Liver (tissue), 9 donors: ENCODE results near the gene SLC6A3. TPM values are rescaled to one million over a fixed set of nuclear protein-coding genes. Genes with fewer than 3 reads are reported as not detected.

Source experiments
- DNase-seq: peaks from one replicate; pipeline ENCODE4 v3.0.0-alpha.2; 2017; ENCODE audit warnings: low spot score
- H3K27ac ChIP-seq, 2 donors: one replicate each; pipeline ENCODE4 v1.7.0; 2013; ENCODE audit warnings: inconsistent platforms in 2 of 2, low read length in 2 of 2, control low read depth in 1 of 2, low read depth in 1 of 2, mild to moderate bottlenecking in 1 of 2
- H3K27me3 ChIP-seq, 4 donors: one replicate each; pipeline versions ENCODE4 v1.6.1 to v1.7.0; 2013; ENCODE audit warnings: low read length in 3 of 4, inconsistent platforms in 1 of 4, mild to moderate bottlenecking in 1 of 4, moderate library complexity in 1 of 4; ENCODE audit not compliant: control insufficient read depth in 4 of 4, insufficient read depth in 4 of 4
- H3K36me3 ChIP-seq, 4 donors: one replicate each; pipeline versions ENCODE4 v1.6.1 to v1.7.0; 2013; ENCODE audit warnings: low read length in 3 of 4, mild to moderate bottlenecking in 3 of 4, low read depth in 1 of 4, moderate library complexity in 1 of 4; ENCODE audit not compliant: control insufficient read depth in 4 of 4, insufficient read depth in 3 of 4
- H3K4me1 ChIP-seq, 4 donors: one replicate each; pipeline versions ENCODE4 v1.6.1 to v1.7.0; 2013; ENCODE audit warnings: low read length in 3 of 4, mild to moderate bottlenecking in 3 of 4, moderate library complexity in 1 of 4; ENCODE audit not compliant: control insufficient read depth in 4 of 4, insufficient read depth in 4 of 4
- H3K4me3 ChIP-seq, 3 donors: one replicate each; pipeline versions ENCODE4 v1.6.1 to v1.7.0; 2013; ENCODE audit warnings: low read length in 3 of 3, control low read depth in 1 of 3, low read depth in 1 of 3, mild to moderate bottlenecking in 1 of 3
- H3K9ac ChIP-seq, 2 donors: one replicate each; pipeline ENCODE4 v1.7.0; 2013; ENCODE audit warnings: low read length in 2 of 2, mild to moderate bottlenecking in 2 of 2, moderate library complexity in 2 of 2, control low read depth in 1 of 2, low read depth in 1 of 2
- H3K9me3 ChIP-seq, 4 donors: one replicate each; pipeline versions ENCODE4 v1.6.1 to v1.7.0; 2013; ENCODE audit warnings: low read length in 3 of 4; ENCODE audit not compliant: control insufficient read depth in 4 of 4
- EGR1 ChIP-seq, 2 donors: IDR thresholded peaks; 2 replicates each; pipeline ENCODE4 v1.6.1; 2016 to 2018; ENCODE audit warnings: antibody characterized with exemption in 2 of 2, low read depth in 2 of 2
- FOXA1 ChIP-seq: IDR thresholded peaks from 2 replicates; pipeline ENCODE4 v1.6.1; 2016; ENCODE audit warnings: antibody characterized with exemption
- FOXA2 ChIP-seq: IDR thresholded peaks from 2 replicates; pipeline ENCODE4 v1.6.1; 2016; ENCODE audit warnings: antibody characterized with exemption
- GABPA ChIP-seq, 2 donors: IDR thresholded peaks in 1 of 2; conservative IDR thresholded peaks in 1 of 2; 2 replicates each; pipeline ENCODE4 v1.6.1; 2016; ENCODE audit warnings: antibody characterized with exemption in 2 of 2, mild to moderate bottlenecking in 1 of 2, moderate library complexity in 1 of 2
- HNF4A ChIP-seq, 2 donors: conservative IDR thresholded peaks; 2 replicates each; pipeline ENCODE4 v1.6.1; 2016; ENCODE audit warnings: antibody characterized with exemption in 2 of 2, mild to moderate bottlenecking in 2 of 2
- HNF4G ChIP-seq: IDR thresholded peaks from 2 replicates; pipeline ENCODE4 v1.6.1; 2016; ENCODE audit warnings: antibody characterized with exemption
- JUND ChIP-seq, 2 donors: IDR thresholded peaks; 2 replicates each; pipeline ENCODE4 v1.6.1; 2016; ENCODE audit warnings: antibody characterized with exemption in 2 of 2
- NR2F2 ChIP-seq: IDR thresholded peaks from 2 replicates; pipeline ENCODE4 v1.6.1; 2016; ENCODE audit warnings: antibody characterized with exemption
- RAD21 ChIP-seq, 2 donors: IDR thresholded peaks; 2 replicates each; pipeline ENCODE4 v1.6.1; 2016; ENCODE audit warnings: antibody characterized with exemption in 2 of 2, mild to moderate bottlenecking in 2 of 2
- RXRA ChIP-seq, 2 donors: IDR thresholded peaks; 2 replicates each; pipeline ENCODE4 v1.6.1; 2017 to 2018; ENCODE audit warnings: antibody characterized with exemption in 2 of 2, mild to moderate bottlenecking in 1 of 2
- SP1 ChIP-seq: IDR thresholded peaks from 2 replicates; pipeline ENCODE4 v1.6.1; 2018; ENCODE audit warnings: antibody characterized with exemption, mild to moderate bottlenecking
- TAF1 ChIP-seq: conservative IDR thresholded peaks from 2 replicates; pipeline ENCODE4 v1.6.1; 2016; ENCODE audit warnings: antibody characterized with exemption, mild to moderate bottlenecking
- YY1 ChIP-seq: IDR thresholded peaks from 2 replicates; pipeline ENCODE4 v1.6.1; 2016; ENCODE audit warnings: antibody characterized with exemption, mild to moderate bottlenecking
- whole genome bisulfite sequencing: extraction: QIAGEN DNeasy Blood & Tissue Kit; methylation state at CpG from one replicate; pipeline ENCODE4 v1.1.7; 2013; 5-methylcytosine and 5-hydroxymethylcytosine counted together
- polyA plus RNA-seq, 2 donors: library from polyadenylated mRNA; stranded (reverse) in 1 of 2; unstranded in 1 of 2; fragments of 200-250 nt in 1 of 2; fragments of >200 nt in 1 of 2; fragmentation: Nextera tagmentation in 1 of 2; extraction: Ambion mirVana in 1 of 2; gene quantifications; one replicate each; pipeline versions ENCODE4 v1.2.1 to v1.2.3, GENCODE V29; 2013 to 2015
- total RNA-seq, 2 donors: library from RNA; depleted of rRNA; stranded (reverse); fragments of >200 nt; gene quantifications; one replicate each; pipeline ENCODE4 v1.2.3, GENCODE V29; 2014
- TF ChIP-seq, protein P1 (sequence below): IDR thresholded peaks from 2 replicates; pipeline ENCODE4 v1.6.1; 2016; ENCODE audit warnings: antibody characterized with exemption, mild to moderate bottlenecking
- TF ChIP-seq, protein P2 (sequence below): IDR thresholded peaks from 2 replicates; pipeline ENCODE4 v1.6.1; 2016; ENCODE audit warnings: antibody characterized with exemption
- TF ChIP-seq, protein P3 (sequence below): IDR thresholded peaks from 2 replicates; pipeline ENCODE4 v1.6.1; 2016; ENCODE audit warnings: antibody characterized with exemption
- TF ChIP-seq, protein P4 (sequence below): IDR thresholded peaks from 2 replicates; pipeline ENCODE4 v1.6.1; 2016; ENCODE audit warnings: antibody characterized with exemption
- donor health status: healthy.
- donor health status: healthy.
- donor health status: healthy.
- donor health status: healthy.
- donor health status: healthy.

Gene SLC6A3
- total and polyA plus RNA-seq, 4 donors: not detected

DNA sequence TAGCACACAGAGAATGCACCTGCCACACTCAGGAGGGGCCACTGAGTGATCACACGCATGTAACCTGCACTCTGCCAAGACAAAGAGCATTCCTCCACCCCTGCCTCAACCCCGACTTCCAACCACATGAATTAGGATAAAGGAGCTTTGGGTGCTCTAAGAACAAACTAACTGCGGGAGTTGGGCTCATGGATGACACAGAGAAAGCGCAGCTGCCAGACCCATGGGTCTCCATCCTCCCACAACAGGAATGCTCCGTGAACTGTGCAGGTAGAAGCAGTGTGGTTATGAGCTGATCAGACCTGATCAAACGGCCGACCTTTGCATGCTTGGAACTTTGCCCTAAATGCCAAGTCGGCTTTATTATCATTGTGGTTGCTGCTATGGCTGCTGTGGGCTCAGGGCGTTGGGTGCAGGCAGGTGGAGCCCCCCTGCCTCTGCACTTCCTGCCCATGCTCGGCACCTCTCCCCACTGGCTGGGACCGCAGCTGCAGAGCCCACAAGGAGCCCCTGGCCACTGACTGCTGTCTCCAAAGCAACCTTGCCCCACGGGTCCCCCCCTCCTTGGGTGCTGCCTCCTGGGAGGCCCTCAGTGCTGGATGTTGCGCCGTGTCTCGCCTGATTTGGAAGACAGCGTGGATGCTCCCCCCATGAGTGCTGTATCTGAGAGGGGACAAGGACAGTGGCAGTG is 2.6 kb upstream of the SLC6A3 start:
- WGBS: 52% methylated on average over 16 of the region's 16 CpGs
- H3K4me3 ChIP-seq: no peak overlapping the region

DNA sequence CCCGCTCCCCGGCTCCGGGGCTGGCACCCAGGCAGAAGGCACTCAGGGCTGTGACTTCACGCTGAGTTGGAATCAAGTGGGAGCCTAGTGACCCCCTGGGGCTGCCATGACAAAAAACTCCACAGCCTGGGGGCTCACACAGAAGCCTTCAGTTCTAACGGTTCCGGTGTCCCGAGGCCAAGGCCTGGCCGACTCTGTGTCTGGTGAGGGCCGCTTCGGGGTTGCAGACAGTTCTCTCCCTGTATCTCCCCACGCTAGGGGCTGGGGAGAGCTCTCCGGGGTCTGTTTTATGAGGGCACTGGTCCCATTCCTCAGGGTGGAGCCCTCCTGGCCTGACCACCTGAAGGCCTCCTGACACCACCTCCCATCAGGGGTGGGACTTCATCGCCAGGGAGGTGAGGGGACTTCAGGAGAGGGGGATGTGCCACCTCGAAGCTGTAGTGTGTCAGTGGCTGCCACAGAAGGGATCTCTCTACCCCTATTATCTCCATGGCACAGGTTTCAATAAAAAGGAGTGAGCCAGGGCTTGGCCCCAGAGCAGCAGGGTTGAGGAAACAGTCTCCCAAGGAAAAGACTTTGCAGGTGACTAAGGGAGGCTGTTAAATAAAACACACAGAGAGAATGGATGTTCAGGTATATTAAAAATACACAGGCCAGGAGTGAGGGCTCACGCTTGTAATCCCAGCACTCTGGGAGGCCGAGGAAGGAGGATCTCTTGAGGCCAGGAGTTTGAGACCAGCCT is 1.5 kb upstream of the SLC6A3 start:
- Histone ChIP-seq H3K36me3 (no peaks in the 10 kb centered on the region), H3K4me1 (peaks cover 6 to 11% (median 8%) of the 10 kb centered on the region in 4 donors), H3K27ac (no peak overlapping the region), H3K9me3 (no peaks in the 10 kb centered on the region), H3K4me3 (no peak overlapping the region), H3K27me3 (peaks cover 0 to 21% (median 13%) of the 10 kb centered on the region in 4 donors), H3K9ac (no peak overlapping the region)
- TF ChIP-seq FOXA2 (no peak), RXRA (IDR thresholded peaks at IDR 0.05) (no peak), GABPA (IDR thresholded peaks at IDR 0.05 in 1 of 2, conservative IDR thresholded peaks at IDR 0.05 in 1 of 2) (no peak), YY1 (no peak), EGR1 (IDR thresholded peaks at IDR 0.05; ENCODE audit: low read depth in 2 of 2) (no peak), RAD21 (IDR thresholded peaks at IDR 0.05) (no peak), HNF4A (conservative IDR thresholded peaks at IDR 0.05) (no peak), NR2F2 (no peak), TAF1 (no peak), FOXA1 (no peak), SP1 (no peak), HNF4G (no peak), JUND (IDR thresholded peaks at IDR 0.05) (no peak)
- TF ChIP-seq, protein P1, sequence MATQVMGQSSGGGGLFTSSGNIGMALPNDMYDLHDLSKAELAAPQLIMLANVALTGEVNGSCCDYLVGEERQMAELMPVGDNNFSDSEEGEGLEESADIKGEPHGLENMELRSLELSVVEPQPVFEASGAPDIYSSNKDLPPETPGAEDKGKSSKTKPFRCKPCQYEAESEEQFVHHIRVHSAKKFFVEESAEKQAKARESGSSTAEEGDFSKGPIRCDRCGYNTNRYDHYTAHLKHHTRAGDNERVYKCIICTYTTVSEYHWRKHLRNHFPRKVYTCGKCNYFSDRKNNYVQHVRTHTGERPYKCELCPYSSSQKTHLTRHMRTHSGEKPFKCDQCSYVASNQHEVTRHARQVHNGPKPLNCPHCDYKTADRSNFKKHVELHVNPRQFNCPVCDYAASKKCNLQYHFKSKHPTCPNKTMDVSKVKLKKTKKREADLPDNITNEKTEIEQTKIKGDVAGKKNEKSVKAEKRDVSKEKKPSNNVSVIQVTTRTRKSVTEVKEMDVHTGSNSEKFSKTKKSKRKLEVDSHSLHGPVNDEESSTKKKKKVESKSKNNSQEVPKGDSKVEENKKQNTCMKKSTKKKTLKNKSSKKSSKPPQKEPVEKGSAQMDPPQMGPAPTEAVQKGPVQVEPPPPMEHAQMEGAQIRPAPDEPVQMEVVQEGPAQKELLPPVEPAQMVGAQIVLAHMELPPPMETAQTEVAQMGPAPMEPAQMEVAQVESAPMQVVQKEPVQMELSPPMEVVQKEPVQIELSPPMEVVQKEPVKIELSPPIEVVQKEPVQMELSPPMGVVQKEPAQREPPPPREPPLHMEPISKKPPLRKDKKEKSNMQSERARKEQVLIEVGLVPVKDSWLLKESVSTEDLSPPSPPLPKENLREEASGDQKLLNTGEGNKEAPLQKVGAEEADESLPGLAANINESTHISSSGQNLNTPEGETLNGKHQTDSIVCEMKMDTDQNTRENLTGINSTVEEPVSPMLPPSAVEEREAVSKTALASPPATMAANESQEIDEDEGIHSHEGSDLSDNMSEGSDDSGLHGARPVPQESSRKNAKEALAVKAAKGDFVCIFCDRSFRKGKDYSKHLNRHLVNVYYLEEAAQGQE: no peak
- TF ChIP-seq, protein P2, sequence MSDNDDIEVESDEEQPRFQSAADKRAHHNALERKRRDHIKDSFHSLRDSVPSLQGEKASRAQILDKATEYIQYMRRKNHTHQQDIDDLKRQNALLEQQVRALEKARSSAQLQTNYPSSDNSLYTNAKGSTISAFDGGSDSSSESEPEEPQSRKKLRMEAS: no peak
- TF ChIP-seq, protein P3, sequence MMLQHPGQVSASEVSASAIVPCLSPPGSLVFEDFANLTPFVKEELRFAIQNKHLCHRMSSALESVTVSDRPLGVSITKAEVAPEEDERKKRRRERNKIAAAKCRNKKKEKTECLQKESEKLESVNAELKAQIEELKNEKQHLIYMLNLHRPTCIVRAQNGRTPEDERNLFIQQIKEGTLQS: no peak
- TF ChIP-seq, protein P4, sequence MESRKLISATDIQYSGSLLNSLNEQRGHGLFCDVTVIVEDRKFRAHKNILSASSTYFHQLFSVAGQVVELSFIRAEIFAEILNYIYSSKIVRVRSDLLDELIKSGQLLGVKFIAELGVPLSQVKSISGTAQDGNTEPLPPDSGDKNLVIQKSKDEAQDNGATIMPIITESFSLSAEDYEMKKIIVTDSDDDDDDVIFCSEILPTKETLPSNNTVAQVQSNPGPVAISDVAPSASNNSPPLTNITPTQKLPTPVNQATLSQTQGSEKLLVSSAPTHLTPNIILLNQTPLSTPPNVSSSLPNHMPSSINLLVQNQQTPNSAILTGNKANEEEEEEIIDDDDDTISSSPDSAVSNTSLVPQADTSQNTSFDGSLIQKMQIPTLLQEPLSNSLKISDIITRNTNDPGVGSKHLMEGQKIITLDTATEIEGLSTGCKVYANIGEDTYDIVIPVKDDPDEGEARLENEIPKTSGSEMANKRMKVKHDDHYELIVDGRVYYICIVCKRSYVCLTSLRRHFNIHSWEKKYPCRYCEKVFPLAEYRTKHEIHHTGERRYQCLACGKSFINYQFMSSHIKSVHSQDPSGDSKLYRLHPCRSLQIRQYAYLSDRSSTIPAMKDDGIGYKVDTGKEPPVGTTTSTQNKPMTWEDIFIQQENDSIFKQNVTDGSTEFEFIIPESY: no peak
- 43% methylated on average over 16 of the region's 16 CpGs for WGBS
- DNase-seq: no peak

More for the DNA sequence above, 2.6 kb upstream of the SLC6A3 start:
- Histone ChIP-seq H3K27ac (no peak overlapping the region), H3K27me3 (peaks cover 0 to 15% (median 12%) of the 10 kb centered on the region in 4 donors), H3K36me3 (no peaks in the 10 kb centered on the region), H3K9me3 (no peaks in the 10 kb centered on the region), H3K9ac (no peak overlapping the region), H3K4me1 (peaks cover 6 to 11% (median 8%) of the 10 kb centered on the region in 4 donors)
- TF ChIP-seq JUND (IDR thresholded peaks at IDR 0.05): no peak
- no peak for TF ChIP-seq FOXA1
- TF ChIP-seq RAD21 (IDR thresholded peaks at IDR 0.05): no peak
- TF ChIP-seq SP1: no peak
- no peak for TF ChIP-seq YY1
- no peak for DNase-seq
